Tibial artery (tissue), 4 donors: ENCODE data around the gene TXNRD1.

ENCODE experiments used
- DNase-seq, 2 donors: peaks; one replicate each; pipeline ENCODE4 v3.0.0-alpha.2; 2019
- H3K27ac ChIP-seq, 2 donors: fragments of 200-600 bp; sonication (generic) in 1 of 2; 1 replicate in 1 of 2; 2 replicates in 1 of 2; pipeline ENCODE4 v1.5.1; 2018 to 2019; ENCODE audit warnings: mild to moderate bottlenecking in 1 of 2
- H3K27me3 ChIP-seq, 2 donors: fragments of 200-600 bp; sonication (generic) in 1 of 2; one replicate each; pipeline versions ENCODE4 v1.5.1 to v1.6.0; 2016 to 2019
- H3K36me3 ChIP-seq, 3 donors: fragments of 200-600 bp; sonication (generic) in 2 of 3; one replicate each; pipeline ENCODE4 v1.5.1; 2016 to 2019; ENCODE audit warnings: mild to moderate bottlenecking in 2 of 3
- H3K4me1 ChIP-seq, 4 donors: fragments of 200-600 bp; sonication (generic) in 2 of 4; 1 replicate in 3 of 4; 2 replicates in 1 of 4; pipeline ENCODE4 v1.5.1; 2016 to 2019
- H3K4me3 ChIP-seq, 2 donors: fragments of 200-600 bp; sonication (generic) in 1 of 2; 1 replicate in 1 of 2; 2 replicates in 1 of 2; pipeline ENCODE4 v1.5.1; 2018 to 2019; ENCODE audit warnings: mild to moderate bottlenecking in 2 of 2
- H3K9me3 ChIP-seq, 3 donors: fragments of 200-600 bp; sonication (generic) in 1 of 3; one replicate each; pipeline ENCODE4 v1.5.1; 2016 to 2019
- CTCF ChIP-seq, 2 experiments: fragments of 200-600 bp in 1 of 2; fragments of 450-650 bp in 1 of 2; IDR thresholded peaks; one replicate each; pipeline ENCODE4 v1.5.1; 2017 to 2019; ENCODE audit warnings: antibody characterized with exemption in 2 of 2, mild to moderate bottlenecking in 1 of 2, moderate library complexity in 1 of 2
- intact Hi-C: fragments of 100-400 bp; cut with DNase I; formaldehyde crosslinking; loops from one replicate; pipeline ENCODE4 v1.15.0; 2023; ENCODE audit warnings: low total_unique reads

The TXNRD1 gene

GRCh38 chr12:104352106-104352713, 136.6 kb downstream of the TXNRD1 start:
- Histone ChIP-seq H3K9me3 (no peaks in the 10 kb centered on the region), H3K36me3 (peaks cover 55 to 78% (median 73%) of the 10 kb centered on the region in 3 donors), H3K27ac (no peak overlapping the region), H3K4me3 (no peak overlapping the region), H3K4me1 (no peaks in the 10 kb centered on the region), H3K27me3 (no peaks in the 10 kb centered on the region)
- no peak for DNase-seq
- intact Hi-C loops, result no loop called here
- TF ChIP-seq CTCF (IDR thresholded peaks at IDR 0.05), result no peak

GRCh38 chr12:104353012-104353981, 137.7 kb downstream of the TXNRD1 start:
- no peak for TF ChIP-seq CTCF (IDR thresholded peaks at IDR 0.05)
- no peaks in the 10 kb centered on the region for H3K9me3 ChIP-seq
- H3K36me3 ChIP-seq, result peaks cover 46 to 67% (median 62%) of the 10 kb centered on the region in 3 donors
- no peaks in the 10 kb centered on the region for H3K4me1 ChIP-seq
- H3K27ac ChIP-seq, result no peak overlapping the region
- H3K27me3 ChIP-seq, result no peaks in the 10 kb centered on the region
- intact Hi-C loops, result no loop called here
- H3K4me3 ChIP-seq, result no peak overlapping the region
- DNase-seq, result no peak

- Histone ChIP-seq H3K27ac (no peak overlapping the region), H3K4me1 (no peaks in the 10 kb centered on the region), H3K36me3 (peaks cover 35 to 58% (median 53%) of the 10 kb centered on the region in 3 donors), H3K4me3 (no peak overlapping the region), H3K9me3 (no peaks in the 10 kb centered on the region), H3K27me3 (no peaks in the 10 kb centered on the region)
- TF ChIP-seq CTCF (IDR thresholded peaks at IDR 0.05), result no peak
- intact Hi-C loops, result no loop called here
- no peak for DNase-seq
Measured at GRCh38 chr12:104354167-104354867, 138.7 kb downstream of the TXNRD1 start.

- peaks cover 28 to 51% (median 46%) of the 10 kb centered on the region in 3 donors for H3K36me3 ChIP-seq
- intact Hi-C loops, result loop anchor here (5.0 kb wide), 2 partner anchors 138 to 153 kb away; partner anchors contain the start of gene TXNRD1
- H3K27ac ChIP-seq, result no peak overlapping the region
- peaks cover 0 to under 1% (median 0%) of the 10 kb centered on the region in 3 donors for H3K9me3 ChIP-seq
- no peak for TF ChIP-seq CTCF (IDR thresholded peaks at IDR 0.05)
- no peaks in the 10 kb centered on the region for H3K4me1 ChIP-seq
- DNase-seq, result no peak
- no peaks in the 10 kb centered on the region for H3K27me3 ChIP-seq
- no peak overlapping the region for H3K4me3 ChIP-seq
Measured at GRCh38 chr12:104354868-104355570, 139.4 kb downstream of the TXNRD1 start.

- Histone ChIP-seq H3K27me3 (no peaks in the 10 kb centered on the region), H3K9me3 (peaks cover 0 to 4% (median 0%) of the 10 kb centered on the region in 3 donors), H3K36me3 (peaks cover 22 to 45% (median 41%) of the 10 kb centered on the region in 3 donors), H3K4me3 (no peak overlapping the region), H3K27ac (no peak overlapping the region), H3K4me1 (no peaks in the 10 kb centered on the region)
- no peak for DNase-seq
- intact Hi-C loops, result loop anchor here (5.0 kb wide), 2 partner anchors 138 to 153 kb away; partner anchors contain the start of gene TXNRD1
- TF ChIP-seq CTCF (IDR thresholded peaks at IDR 0.05), result no peak
Measured at GRCh38 chr12:104355630-104356029, 140.1 kb downstream of the TXNRD1 start.
